Cardiac fibroblast (primary cell): Measurements from ENCODE around the gene RNF144B.
A peak's percentile ranks its signal among the peaks of the same experiment; 100 is the strongest.

Experiments
- DNase-seq, 2 donors: peaks; one replicate each; pipeline versions ENCODE4 v3.0.0 to v3.0.0-alpha.2; 2010; ENCODE audit warnings: low read depth in 2 of 2
- H3K4me3 ChIP-seq, 2 donors: replicated peaks in 1 of 2; 1 replicate in 1 of 2; 2 replicates in 1 of 2; pipeline ENCODE4 v1.5.1; 2011; ENCODE audit warnings: low read depth in 2 of 2, low read length in 2 of 2, mild to moderate bottlenecking in 2 of 2, moderate library complexity in 1 of 2
- TF ChIP-seq, protein P1 (sequence below): IDR thresholded peaks from one replicate; pipeline ENCODE4 v1.5.1; 2011; ENCODE audit warnings: low read depth, mild to moderate bottlenecking, low read length, inconsistent platforms

Gene RNF144B

DNA sequence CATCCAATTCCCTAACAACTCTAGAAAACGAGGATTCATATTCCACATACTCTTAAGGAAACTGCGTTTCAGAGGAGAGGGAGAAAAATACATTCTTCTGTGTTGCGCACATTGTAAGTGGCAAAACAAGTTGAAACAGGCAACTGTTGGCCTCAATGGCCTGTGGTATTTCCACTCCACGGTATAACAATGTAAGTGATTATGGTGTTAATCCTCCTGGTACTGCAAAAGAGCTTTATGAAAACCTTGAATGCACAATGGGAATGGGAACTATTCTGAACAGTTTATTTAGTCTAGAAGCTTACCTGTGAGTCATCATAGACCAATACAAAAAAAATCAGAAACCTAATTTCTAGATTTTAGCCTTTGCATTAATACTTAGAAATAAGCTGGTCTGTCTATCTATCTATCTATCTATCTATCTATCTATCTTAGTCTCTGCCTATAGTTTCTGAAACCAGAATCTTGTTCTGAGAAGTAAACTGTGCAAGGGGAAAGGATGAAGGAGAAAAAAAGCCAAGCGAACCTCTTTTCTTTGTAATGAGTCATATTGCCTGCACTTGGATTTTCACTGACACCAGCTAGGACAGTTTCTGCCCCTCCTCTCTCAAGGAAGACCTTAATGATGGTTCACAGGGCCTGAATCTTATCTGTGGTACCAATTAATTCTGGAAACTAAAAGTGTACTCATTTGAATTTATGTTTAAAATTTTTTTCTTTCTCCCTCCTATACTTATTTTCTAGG is 101.5 kb downstream of the RNF144B start:
- DNase-seq, result peak in 1 of 2 donors; percentile 37
- H3K4me3 ChIP-seq, result no peak overlapping the region
- TF ChIP-seq, protein P1, sequence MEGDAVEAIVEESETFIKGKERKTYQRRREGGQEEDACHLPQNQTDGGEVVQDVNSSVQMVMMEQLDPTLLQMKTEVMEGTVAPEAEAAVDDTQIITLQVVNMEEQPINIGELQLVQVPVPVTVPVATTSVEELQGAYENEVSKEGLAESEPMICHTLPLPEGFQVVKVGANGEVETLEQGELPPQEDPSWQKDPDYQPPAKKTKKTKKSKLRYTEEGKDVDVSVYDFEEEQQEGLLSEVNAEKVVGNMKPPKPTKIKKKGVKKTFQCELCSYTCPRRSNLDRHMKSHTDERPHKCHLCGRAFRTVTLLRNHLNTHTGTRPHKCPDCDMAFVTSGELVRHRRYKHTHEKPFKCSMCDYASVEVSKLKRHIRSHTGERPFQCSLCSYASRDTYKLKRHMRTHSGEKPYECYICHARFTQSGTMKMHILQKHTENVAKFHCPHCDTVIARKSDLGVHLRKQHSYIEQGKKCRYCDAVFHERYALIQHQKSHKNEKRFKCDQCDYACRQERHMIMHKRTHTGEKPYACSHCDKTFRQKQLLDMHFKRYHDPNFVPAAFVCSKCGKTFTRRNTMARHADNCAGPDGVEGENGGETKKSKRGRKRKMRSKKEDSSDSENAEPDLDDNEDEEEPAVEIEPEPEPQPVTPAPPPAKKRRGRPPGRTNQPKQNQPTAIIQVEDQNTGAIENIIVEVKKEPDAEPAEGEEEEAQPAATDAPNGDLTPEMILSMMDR, result no peak

DNA sequence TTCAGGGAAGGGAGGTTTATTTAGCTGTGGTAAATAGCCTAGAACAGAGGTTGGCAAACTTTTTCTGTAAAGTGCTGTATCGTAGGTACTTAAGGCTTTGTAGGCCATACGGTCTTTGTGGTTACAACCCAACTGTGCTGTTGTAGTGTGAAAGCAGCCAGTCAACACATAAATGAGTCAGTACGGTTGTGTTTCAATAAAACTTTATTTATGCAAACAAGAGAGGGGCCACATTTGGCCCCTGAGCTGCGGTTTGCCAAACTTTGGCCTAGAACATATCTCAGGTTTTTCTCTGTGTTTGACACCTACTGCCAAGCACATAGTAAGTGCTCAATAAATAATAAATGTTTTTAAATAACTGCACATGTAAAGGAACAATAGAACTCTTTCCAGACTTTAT is 102.2 kb downstream of the RNF144B start:
- no peak overlapping the region for H3K4me3 ChIP-seq
- DNase-seq, result no peak
- TF ChIP-seq, protein P1, result no peak

DNA sequence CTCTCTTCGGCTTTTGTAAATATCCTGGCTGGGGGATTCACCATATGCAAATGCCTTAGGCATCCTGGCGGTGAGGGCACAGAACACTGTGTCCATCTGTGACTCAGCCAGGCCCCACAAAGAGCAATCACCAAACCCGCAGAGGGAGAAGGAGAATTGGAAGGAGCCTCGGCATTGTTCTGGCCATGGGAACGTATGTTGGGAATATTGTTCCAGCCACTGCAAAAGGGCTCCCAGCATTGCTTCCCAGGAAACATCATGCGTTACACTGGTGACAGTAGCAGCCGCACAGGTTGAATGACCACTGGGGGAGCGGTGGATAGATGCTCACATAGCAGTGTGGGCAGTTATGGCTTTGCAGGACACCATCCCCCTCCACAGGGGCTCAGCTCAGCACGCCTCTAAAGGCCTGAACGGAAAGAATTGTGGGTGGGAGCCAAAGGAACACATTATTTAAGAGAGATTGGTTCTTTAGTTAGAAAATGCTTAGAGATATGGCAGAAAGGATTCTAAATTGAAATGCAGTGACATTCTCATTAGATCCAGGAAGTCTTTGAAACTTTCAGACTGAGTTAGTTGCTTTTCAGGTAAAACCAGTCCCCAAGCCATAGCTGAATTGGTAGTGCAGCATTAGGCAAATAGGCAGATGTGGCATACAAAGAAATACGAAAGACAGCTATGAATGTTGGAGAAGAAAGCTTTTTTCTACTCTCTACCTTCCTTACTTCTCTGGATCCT is 104.3 kb downstream of the RNF144B start:
- DNase-seq, result peak in 1 of 2 donors; percentile 55
- no peak overlapping the region for H3K4me3 ChIP-seq
- TF ChIP-seq, protein P1, result no peak

DNA sequence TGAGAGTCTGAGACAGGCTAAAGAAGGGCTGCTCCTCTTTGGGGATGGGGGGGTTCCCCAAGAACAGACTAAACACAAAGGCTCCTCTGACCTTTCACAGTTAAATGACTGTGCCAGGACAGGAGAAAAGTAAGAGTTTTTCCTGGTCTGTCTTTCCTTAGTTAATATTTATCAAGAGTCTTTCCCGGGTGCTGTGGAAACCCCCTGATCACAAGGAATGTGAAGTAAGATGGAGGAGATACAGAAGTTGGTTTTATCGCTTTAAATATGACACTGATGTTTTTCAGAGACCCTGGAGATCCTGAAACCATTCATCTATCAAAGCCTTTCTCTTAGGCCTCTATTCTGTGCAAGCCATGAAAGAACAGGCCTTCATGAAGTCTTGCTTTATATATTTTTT is 105.8 kb downstream of the RNF144B start:
- TF ChIP-seq, protein P1, result no peak
- no peak for DNase-seq
- H3K4me3 ChIP-seq, result no peak overlapping the region

DNA sequence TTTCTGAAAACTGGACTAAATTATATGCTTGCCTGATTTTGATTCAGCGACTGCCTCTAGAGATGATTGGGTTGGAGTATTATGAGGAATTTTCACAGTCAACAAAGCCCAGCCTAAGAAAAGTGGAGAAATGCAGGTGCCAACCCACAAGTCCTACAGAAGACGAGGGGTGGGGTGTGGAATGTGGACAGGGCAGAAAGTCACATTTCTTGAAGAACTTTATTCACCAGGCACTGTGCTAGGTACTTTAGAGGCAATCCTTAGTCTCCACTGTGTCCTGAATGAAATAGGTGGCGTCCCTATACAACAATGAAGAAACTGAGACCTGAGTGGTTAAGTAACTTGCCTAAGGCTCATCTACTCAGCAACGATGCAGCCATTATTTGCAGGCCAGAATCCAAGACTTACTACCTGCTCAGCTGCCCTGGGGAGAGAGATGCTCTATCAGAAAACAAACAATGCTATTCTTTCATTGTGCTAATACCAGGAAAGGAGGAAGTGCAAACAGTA is 106.3 kb downstream of the RNF144B start:
- no peak for DNase-seq

DNA sequence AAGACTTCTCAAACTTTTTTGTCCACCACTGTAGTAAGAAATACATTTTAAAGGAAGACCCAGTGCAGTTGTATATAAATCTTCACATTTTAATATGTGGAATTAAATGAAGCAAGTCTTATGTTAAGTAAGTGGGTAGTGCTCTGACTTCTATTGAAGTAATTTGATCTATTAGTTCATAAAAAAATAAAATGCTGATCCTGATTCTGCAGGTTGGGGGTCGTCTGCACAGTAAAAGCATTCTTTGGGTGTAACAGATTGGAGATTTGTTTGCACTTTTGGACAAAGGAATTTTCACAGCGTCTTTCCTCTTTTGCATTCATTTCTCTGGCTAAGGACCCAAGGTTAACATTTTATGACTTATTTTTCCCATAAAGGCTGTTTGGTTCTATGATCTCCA is 106.8 kb downstream of the RNF144B start:
- no peak overlapping the region for H3K4me3 ChIP-seq
- DNase-seq, result no peak
- TF ChIP-seq, protein P1, result no peak

More for the DNA sequence above, 106.3 kb downstream of the RNF144B start:
- no peak overlapping the region for H3K4me3 ChIP-seq
- TF ChIP-seq, protein P1, result no peak
